Esophagus muscularis mucosa (tissue), 3 donors: ENCODE data around the gene SETDB2.

Experiments
- CTCF ChIP-seq, 3 experiments: fragments of 200-600 bp in 2 of 3; fragments of 450-650 bp in 1 of 3; sonication (generic) in 2 of 3; IDR thresholded peaks; one replicate each; pipeline ENCODE4 v1.5.1; 2017 to 2019; ENCODE audit warnings: antibody characterized with exemption in 3 of 3, mild to moderate bottlenecking in 2 of 3, moderate library complexity in 1 of 3
- EP300 ChIP-seq: sonication (generic); formaldehyde crosslinking; IDR thresholded peaks from one replicate; pipeline ENCODE4 v1.6.1; 2017; ENCODE audit warnings: antibody characterized with exemption

- TF ChIP-seq CTCF (IDR thresholded peaks at IDR 0.05) (no peak), EP300 (no peak)
These were observed 39.4 kb upstream of the SETDB2 start for GRCh38 chr13:49404703-49405020.
